IMR-90 (cell line): ENCODE measurements around the gene INCA1. TPM values are rescaled to one million over a fixed set of nuclear protein-coding genes. Genes with fewer than 3 reads are reported as not detected.

Source experiments
- ATAC-seq: fragments of 200-7000 bp; cut with Tn5 transposase; 2 replicates; pipeline ENCODE4 v1.9.1; 2020; ENCODE audit warnings: low read depth, mild to moderate bottlenecking, moderate library complexity
- BruUV-seq: library from RNA; stranded (reverse); fragments of 400-500 nt; replicated peaks from 2 replicates; lab custom pipeline; 2021; lab: Mats Ljungman, UMichigan
- CTCF ChIA-PET: fragments of 300-600 bp; formaldehyde crosslinking; extraction: SDS; loops from one replicate; lab custom pipeline; 2021; ENCODE audit warnings: antibody characterized with exemption; lab: Yijun Ruan, JAX
- POLR2A ChIA-PET: fragments of 300-600 bp; sonication (Branson Sonifier 250); formaldehyde crosslinking; loops from one replicate; lab custom pipeline; 2022; ENCODE audit warnings: antibody characterized with exemption; ENCODE audit not compliant: unreplicated experiment; lab: Charles Lee
- DNase-seq: peaks from one replicate; pipeline ENCODE4 v3.0.0; 2013
- H2AFZ ChIP-seq: replicated peaks from 2 replicates; pipeline ENCODE3; 2013; ENCODE audit warnings: low read length, mild to moderate bottlenecking; ENCODE audit not compliant: poor library complexity
- H2AK5ac ChIP-seq: 2 replicates; pipeline ENCODE4 v1.6.1; 2013; ENCODE audit warnings: low read depth, low read length, inconsistent platforms
- H2AK9ac ChIP-seq: replicated peaks from 2 replicates; pipeline ENCODE3; 2013; ENCODE audit warnings: mild to moderate bottlenecking, low read depth, low read length, moderate library complexity; ENCODE audit not compliant: poor library complexity
- H2BK120ac ChIP-seq: 2 replicates; pipeline ENCODE4 v1.6.1; 2013; ENCODE audit warnings: low read depth, low read length, inconsistent platforms
- H2BK15ac ChIP-seq: 3 replicates; pipeline ENCODE4 v1.6.1; 2013; ENCODE audit warnings: low read depth, low read length, inconsistent platforms
- H2BK20ac ChIP-seq: 2 replicates; pipeline ENCODE4 v1.6.1; 2013; ENCODE audit warnings: low read depth, mild to moderate bottlenecking, inconsistent platforms, low read length, moderate library complexity
- H2BK5ac ChIP-seq: 2 replicates; pipeline ENCODE4 v1.6.1; 2013; ENCODE audit warnings: mild to moderate bottlenecking, low read depth, low read length, inconsistent platforms; ENCODE audit not compliant: poor library complexity, severe bottlenecking
- H3K14ac ChIP-seq: replicated peaks from 2 replicates; pipeline ENCODE4 v1.6.1; 2013; ENCODE audit warnings: low read depth, low read length, inconsistent platforms
- H3K18ac ChIP-seq: 2 replicates; pipeline ENCODE4 v1.6.1; 2013; ENCODE audit warnings: low read depth, low read length, control low read depth
- H3K23ac ChIP-seq: 2 replicates; pipeline ENCODE4 v1.6.1; 2013; ENCODE audit warnings: low read depth, low read length, inconsistent platforms
- H3K27ac ChIP-seq: 2 replicates; pipeline ENCODE4 v1.5.1; 2013; ENCODE audit warnings: mild to moderate bottlenecking, control low read depth, low read length; ENCODE audit not compliant: insufficient read depth
- H3K27me3 ChIP-seq: 2 replicates; pipeline ENCODE4 v1.6.1; 2013; ENCODE audit warnings: low read length; ENCODE audit not compliant: control insufficient read depth, insufficient read depth
- H3K36me3 ChIP-seq: 2 replicates; pipeline ENCODE4 v1.6.1; 2013; ENCODE audit warnings: low read length, mixed read lengths; ENCODE audit not compliant: control insufficient read depth, insufficient read depth
- H3K4ac ChIP-seq: 2 replicates; pipeline ENCODE4 v1.6.1; 2013; ENCODE audit warnings: low read depth, low read length, inconsistent platforms
- H3K4me1 ChIP-seq: 2 replicates; pipeline ENCODE4 v1.6.1; 2013; ENCODE audit warnings: low read length, mixed read lengths; ENCODE audit not compliant: control insufficient read depth, insufficient read depth
- H3K4me2 ChIP-seq: 2 replicates; pipeline ENCODE4 v1.6.1; 2013; ENCODE audit warnings: low read depth, mild to moderate bottlenecking, control low read depth, low read length, moderate library complexity
- H3K4me3 ChIP-seq: 2 replicates; pipeline ENCODE4 v1.5.1; 2013; ENCODE audit warnings: low read depth, mild to moderate bottlenecking, control low read depth, low read length, moderate library complexity; ENCODE audit not compliant: insufficient read depth
- H3K56ac ChIP-seq: 2 replicates; pipeline ENCODE4 v1.6.1; 2013; ENCODE audit warnings: low read length, inconsistent platforms; ENCODE audit not compliant: insufficient read depth; ENCODE audit errors: extremely low read depth
- H3K79me1 ChIP-seq, 2 experiments: 2 replicates each; pipeline ENCODE4 v1.6.1; 2013; ENCODE audit warnings: low read length in 2 of 2, inconsistent platforms in 1 of 2, low read depth in 1 of 2
- H3K9ac ChIP-seq: 2 replicates; pipeline ENCODE4 v1.6.1; 2013; ENCODE audit warnings: low read depth, low read length, control low read depth
- H3K9me1 ChIP-seq: 2 replicates; pipeline ENCODE4 v1.6.1; 2013; ENCODE audit warnings: low read length, inconsistent platforms; ENCODE audit not compliant: insufficient read depth
- H3K9me3 ChIP-seq: 2 replicates; pipeline ENCODE4 v1.6.1; 2013; ENCODE audit warnings: low read length; ENCODE audit not compliant: control insufficient read depth, insufficient read depth
- H4K20me1 ChIP-seq: 2 replicates; pipeline ENCODE4 v1.6.1; 2013; ENCODE audit warnings: low read length, inconsistent platforms; ENCODE audit not compliant: insufficient read depth
- H4K5ac ChIP-seq: 2 replicates; pipeline ENCODE4 v1.6.1; 2013; ENCODE audit warnings: mild to moderate bottlenecking, low read depth, low read length, control low read depth
- H4K8ac ChIP-seq, 2 experiments: 2 replicates each; pipeline ENCODE4 v1.6.1; 2013; ENCODE audit warnings: low read depth in 2 of 2, low read length in 2 of 2, control low read depth in 1 of 2, inconsistent platforms in 1 of 2
- H4K91ac ChIP-seq: 2 replicates; pipeline ENCODE4 v1.6.1; 2013; ENCODE audit warnings: low read depth, low read length, inconsistent platforms; ENCODE audit not compliant: insufficient read depth
- BHLHE40 ChIP-seq: fragments of 150-350 bp; IDR thresholded peaks from 2 replicates; pipeline ENCODE4 v1.6.1; 2016; ENCODE audit warnings: mild to moderate bottlenecking, low read depth, low read length
- MAFK ChIP-seq: IDR thresholded peaks from 2 replicates; pipeline ENCODE4 v1.6.1; 2012; ENCODE audit warnings: low read depth, low read length, improper control_type of control experiment
- MAZ ChIP-seq: IDR thresholded peaks from 2 replicates; pipeline ENCODE4 v1.6.1; 2012; ENCODE audit warnings: low read depth, mild to moderate bottlenecking, low read length, improper control_type of control experiment, moderate library complexity, borderline replicate concordance
- NFE2L2 ChIP-seq: fragments of 150-350 bp; IDR thresholded peaks from 2 replicates; pipeline ENCODE4 v1.6.1; 2016; ENCODE audit warnings: low read depth, mild to moderate bottlenecking, low read length
- RAD21 ChIP-seq: IDR thresholded peaks from 2 replicates; pipeline ENCODE4 v1.6.1; 2012; ENCODE audit warnings: low read length, improper control_type of control experiment
- RCOR1 ChIP-seq: IDR thresholded peaks from 2 replicates; pipeline ENCODE4 v1.6.1; 2012; ENCODE audit warnings: mild to moderate bottlenecking, low read length, improper control_type of control experiment; ENCODE audit not compliant: insufficient replicate concordance
- SMC3 ChIP-seq: fragments of 150-350 bp; IDR thresholded peaks from 2 replicates; pipeline ENCODE4 v1.6.1; 2016; ENCODE audit warnings: low read depth, mild to moderate bottlenecking, antibody characterized with exemption, low read length, moderate library complexity
- WGBS, 2 experiments: methylation state at CpG; one replicate each; pipeline versions ENCODE4 v1.1.5 to v1.1.7; 2013; ENCODE audit warnings: missing lambda C conversion rate in 2 of 2; ENCODE audit not compliant: insufficient read length in 1 of 2; ENCODE audit errors: extremely low coverage in 2 of 2; 5-methylcytosine and 5-hydroxymethylcytosine counted together
- dilution Hi-C: fragments of 300-500 bp; cut with HindIII; formaldehyde crosslinking; loops from one replicate; pipeline ENCODE4 v1.14.3; 2018; ENCODE audit warnings: low sequenced_read_pairs; ENCODE audit not compliant: unreplicated experiment
- in situ Hi-C: fragments of 300-500 bp; cut with MboI; formaldehyde crosslinking; loops from 3 replicates; pipeline ENCODE4 v1.14.3; 2019; ENCODE audit warnings: low sequenced_read_pairs, inconsistent platforms, mixed read lengths
- intact Hi-C: fragments of 100-400 bp; cut with micrococcal nuclease; formaldehyde crosslinking; loops from 2 replicates; pipeline ENCODE4 v1.10.0; 2022
- polyA plus RNA-seq, 3 experiments: library from polyadenylated mRNA; depleted of rRNA; stranded (reverse); fragments of >200 nt; gene quantifications; 2 replicates each; pipeline ENCODE4 v1.2.3, GENCODE V29; 2012; ENCODE audit warnings: low replicate concordance in 1 of 3
- total RNA-seq: library from RNA; depleted of rRNA; stranded (reverse); fragments of >200 nt; gene quantifications from 2 replicates; pipeline ENCODE4 v1.2.3, GENCODE V29; 2012

The INCA1 gene
- total and polyA plus RNA-seq, 2 of the 4 experiments (the other 2 are of a cell fraction): 0.18 to 0.51 TPM

DNA sequence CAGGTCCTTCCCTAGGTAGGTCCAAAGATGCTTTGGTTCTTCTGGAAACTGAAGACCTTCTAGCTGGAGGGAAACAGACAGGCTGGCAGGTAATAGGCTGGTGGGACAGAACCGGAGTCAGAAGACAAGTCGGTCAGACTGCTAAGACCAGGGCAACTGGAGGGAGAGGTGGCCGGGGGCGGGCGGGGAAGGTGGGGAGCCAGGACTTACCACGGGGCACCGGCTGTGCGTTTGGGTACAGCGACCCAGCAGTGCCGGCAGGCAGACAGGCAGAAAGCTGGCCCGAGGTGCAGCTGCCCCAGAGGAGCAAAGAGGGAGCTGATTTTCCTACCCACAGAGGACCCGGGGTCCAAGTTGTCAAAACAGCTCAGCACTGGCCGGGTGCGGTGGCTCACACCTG lies 37.3 kb upstream of the INCA1 start:
- intact Hi-C loops: no loop called here

More for the DNA sequence above, 37.3 kb upstream of the INCA1 start:
- no peaks in the 10 kb centered on the region; the same call in 1 of the 2 replicates for H3K9me1 ChIP-seq
- H3K9ac ChIP-seq: no peak overlapping the region
- no peaks in the 10 kb centered on the region for H3K9me3 ChIP-seq
- ATAC-seq: no peak
- no peak for DNase-seq
- no peak overlapping the region for H3K23ac ChIP-seq
- dilution Hi-C loops (no loop called here), in situ Hi-C loops (no loop called here)
- no peak overlapping the region for H2AK9ac ChIP-seq
- ChIA-PET CTCF (no interaction called here), POLR2A (no interaction called here)
- H2AK5ac ChIP-seq: no peak overlapping the region
- H4K5ac ChIP-seq: no peak overlapping the region
- BruUV-seq: no TSS peak
- H3K18ac ChIP-seq: no peak overlapping the region
- no peaks in the 10 kb centered on the region for H3K36me3 ChIP-seq
- no peak overlapping the region for H3K56ac ChIP-seq
- no peak overlapping the region for H2BK5ac ChIP-seq
- H2AFZ ChIP-seq: no peak overlapping the region
- H3K79me1 ChIP-seq: no peaks in the 10 kb centered on the region
- 84% methylated on average over 5 of the region's 14 CpGs; no CpG with 5 or more reads in 1 of the 2 experiments for WGBS, 2 experiments
- H4K8ac ChIP-seq: no peak overlapping the region
- no peaks in the 10 kb centered on the region for H3K4me1 ChIP-seq
- no peak overlapping the region for H3K14ac ChIP-seq
- no peak overlapping the region for H2BK20ac ChIP-seq
- no peak overlapping the region for H3K27ac ChIP-seq
- no peak overlapping the region for H2BK15ac ChIP-seq
- no peaks in the 10 kb centered on the region for H4K20me1 ChIP-seq
- H2BK120ac ChIP-seq: no peak overlapping the region
- H3K4me2 ChIP-seq: no peak overlapping the region
- H3K4ac ChIP-seq: no peak overlapping the region
- H3K27me3 ChIP-seq: peaks cover 8% of the 10 kb centered on the region
- no peak overlapping the region for H3K4me3 ChIP-seq
- H4K91ac ChIP-seq: no peak overlapping the region
- TF ChIP-seq RCOR1 (no peak), RAD21 (no peak), MAZ (no peak), NFE2L2 (no peak), BHLHE40 (no peak), SMC3 (no peak), MAFK (no peak)
